Esophagus squamous epithelium (tissue), 4 donors: ENCODE measurements around the gene WWOX.

Experiments
- POLR2A ChIP-seq, 4 donors: fragments of 450-650 bp; IDR thresholded peaks; one replicate each; pipeline ENCODE4 v1.6.1; 2017; ENCODE audit warnings: antibody characterized with exemption in 4 of 4, mild to moderate bottlenecking in 4 of 4, moderate library complexity in 3 of 4
- TF ChIP-seq, protein P1 (sequence below), 6 experiments: fragments of 450-650 bp in 4 of 6; fragments of 200-600 bp in 2 of 6; sonication (generic) in 2 of 6; IDR thresholded peaks; one replicate each; pipeline ENCODE4 v1.5.1; 2016 to 2019; ENCODE audit warnings: antibody characterized with exemption in 6 of 6, mild to moderate bottlenecking in 4 of 6, moderate library complexity in 4 of 6

DNA sequence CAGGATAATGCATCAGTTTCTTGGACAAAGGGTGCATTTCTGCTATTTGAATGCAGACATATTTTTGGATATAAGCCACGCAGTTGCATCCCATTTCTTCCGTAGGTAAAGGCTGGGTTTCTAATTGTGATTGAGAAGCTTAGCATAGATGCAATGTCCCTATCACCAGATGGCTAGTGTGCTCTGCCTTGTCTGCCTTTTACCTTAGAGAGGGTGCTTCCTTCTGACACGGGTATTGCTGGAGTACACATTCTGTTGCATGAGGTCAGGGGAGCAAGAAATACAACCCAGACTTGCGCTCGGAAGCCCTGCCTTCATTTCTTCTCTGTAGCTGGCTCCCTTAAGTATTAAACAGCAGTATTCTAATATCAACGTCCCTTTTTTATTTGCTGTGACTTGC, 337.4 kb downstream of the WWOX start:
- TF ChIP-seq, protein P1, sequence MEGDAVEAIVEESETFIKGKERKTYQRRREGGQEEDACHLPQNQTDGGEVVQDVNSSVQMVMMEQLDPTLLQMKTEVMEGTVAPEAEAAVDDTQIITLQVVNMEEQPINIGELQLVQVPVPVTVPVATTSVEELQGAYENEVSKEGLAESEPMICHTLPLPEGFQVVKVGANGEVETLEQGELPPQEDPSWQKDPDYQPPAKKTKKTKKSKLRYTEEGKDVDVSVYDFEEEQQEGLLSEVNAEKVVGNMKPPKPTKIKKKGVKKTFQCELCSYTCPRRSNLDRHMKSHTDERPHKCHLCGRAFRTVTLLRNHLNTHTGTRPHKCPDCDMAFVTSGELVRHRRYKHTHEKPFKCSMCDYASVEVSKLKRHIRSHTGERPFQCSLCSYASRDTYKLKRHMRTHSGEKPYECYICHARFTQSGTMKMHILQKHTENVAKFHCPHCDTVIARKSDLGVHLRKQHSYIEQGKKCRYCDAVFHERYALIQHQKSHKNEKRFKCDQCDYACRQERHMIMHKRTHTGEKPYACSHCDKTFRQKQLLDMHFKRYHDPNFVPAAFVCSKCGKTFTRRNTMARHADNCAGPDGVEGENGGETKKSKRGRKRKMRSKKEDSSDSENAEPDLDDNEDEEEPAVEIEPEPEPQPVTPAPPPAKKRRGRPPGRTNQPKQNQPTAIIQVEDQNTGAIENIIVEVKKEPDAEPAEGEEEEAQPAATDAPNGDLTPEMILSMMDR (IDR thresholded peaks at IDR 0.05) = no peak
- TF ChIP-seq POLR2A (IDR thresholded peaks at IDR 0.05) = no peak
